Neural cell (in vitro differentiated cells): ENCODE data around the gene ZNF714.

Source experiments
- CTCF ChIP-seq: fragments of 450-650 bp; IDR thresholded peaks from 2 replicates; pipeline ENCODE4 v1.5.1; 2014; ENCODE audit warnings: antibody characterized with exemption, mild to moderate bottlenecking, moderate library complexity; ENCODE audit not compliant: poor library complexity, severe bottlenecking
- REST ChIP-seq: IDR thresholded peaks from 2 replicates; pipeline ENCODE4 v1.6.1; 2012; ENCODE audit warnings: borderline replicate concordance

- no peak for TF ChIP-seq CTCF
- TF ChIP-seq REST = no peak
Observed at GRCh38 chr19:21065336-21065735, 16.7 kb upstream of the ZNF714 start.
